A673 (cell line): ENCODE data around the gene TTC39A. TPM values are rescaled to one million over a fixed set of nuclear protein-coding genes. Genes with fewer than 3 reads are reported as not detected.

Experiments
- BruUV-seq: library from RNA; stranded (reverse); fragments of 400-500 nt; replicated peaks from 2 replicates; lab custom pipeline; 2021; lab: Mats Ljungman, UMichigan
- CTCF ChIA-PET: fragments of 300-600 bp; sonication (Branson Sonifier 250); formaldehyde crosslinking; loops from one replicate; lab custom pipeline; 2022; ENCODE audit warnings: antibody characterized with exemption; lab: Charles Lee
- POLR2A ChIA-PET: fragments of 300-600 bp; sonication (Branson Sonifier 250); formaldehyde crosslinking; loops from one replicate; lab custom pipeline; 2022; ENCODE audit warnings: antibody characterized with exemption; ENCODE audit not compliant: low non-redundant PET; lab: Charles Lee
- DNase-seq: peaks from one replicate; pipeline ENCODE4 v3.0.0-alpha.2; 2015; ENCODE audit warnings: low spot score
- H3K27ac ChIP-seq: fragments of 200-600 bp; sonication (generic); 2 replicates; pipeline ENCODE4 v1.5.1; 2016; ENCODE audit warnings: mixed run types, low read depth, mild to moderate bottlenecking, mixed read lengths, antibody characterized with exemption, low read length; ENCODE audit not compliant: poor library complexity, severe bottlenecking
- H3K27me3 ChIP-seq: fragments of 200-600 bp; sonication (generic); replicated peaks from 2 replicates; pipeline ENCODE4 v1.6.1; 2017; ENCODE audit warnings: mixed run types, low read depth, mild to moderate bottlenecking, mixed read lengths, antibody characterized with exemption, low read length; ENCODE audit not compliant: insufficient read depth, poor library complexity
- H3K36me3 ChIP-seq: fragments of 200-600 bp; sonication (generic); 2 replicates; pipeline ENCODE4 v1.6.1; 2016; ENCODE audit warnings: mixed run types, mild to moderate bottlenecking, mixed read lengths, antibody characterized with exemption, low read length; ENCODE audit not compliant: insufficient read depth, poor library complexity, severe bottlenecking
- H3K4me1 ChIP-seq: fragments of 200-600 bp; sonication (generic); 2 replicates; pipeline ENCODE4 v1.6.1; 2017; ENCODE audit warnings: mixed run types, mild to moderate bottlenecking, mixed read lengths, antibody characterized with exemption, low read length; ENCODE audit not compliant: insufficient read depth, poor library complexity, severe bottlenecking
- H3K4me3 ChIP-seq: fragments of 200-600 bp; sonication (generic); 2 replicates; pipeline ENCODE4 v1.5.1; 2016; ENCODE audit warnings: low read depth, mixed run types, mild to moderate bottlenecking, mixed read lengths, low read length; ENCODE audit not compliant: poor library complexity, severe bottlenecking
- H3K9me3 ChIP-seq: fragments of 200-600 bp; sonication (generic); 2 replicates; pipeline ENCODE4 v1.6.1; 2016; ENCODE audit warnings: mixed run types, low read depth, mild to moderate bottlenecking, mixed read lengths, antibody characterized with exemption, low read length; ENCODE audit not compliant: poor library complexity, severe bottlenecking
- CTCF ChIP-seq: fragments of 300-800, 200-600 bp; sonication (generic); conservative IDR thresholded peaks from 2 replicates; pipeline ENCODE4 v1.5.1; 2017; ENCODE audit warnings: low read depth, mild to moderate bottlenecking, antibody characterized with exemption, low read length, moderate library complexity, mixed read lengths
- EZH2 ChIP-seq: fragments of 200-600 bp; sonication (generic); IDR thresholded peaks from 2 replicates; pipeline ENCODE4 v1.6.1; 2017; ENCODE audit warnings: borderline replicate concordance, low read depth, mild to moderate bottlenecking, mixed read lengths, antibody characterized with exemption, low read length; ENCODE audit not compliant: poor library complexity, severe bottlenecking
- intact Hi-C: fragments of 100-400 bp; cut with micrococcal nuclease; formaldehyde crosslinking; loops from one replicate; pipeline ENCODE4 v1.10.0; 2022; ENCODE audit not compliant: unreplicated experiment
- total RNA-seq: library from RNA; stranded (reverse); gene quantifications from 2 replicates; pipeline ENCODE4 v1.2.3, GENCODE V29; 2021

The TTC39A gene
- total RNA-seq, 1 experiment from 2014 or later = 3.1 TPM

- H3K4me3 ChIP-seq = no peak overlapping the region
- ChIA-PET POLR2A (no interaction called here), CTCF (no interaction called here)
- H3K36me3 ChIP-seq = no peaks in the 10 kb centered on the region
- no peaks in the 10 kb centered on the region for H3K9me3 ChIP-seq
- peaks cover 5% of the 10 kb centered on the region for H3K4me1 ChIP-seq
- H3K27me3 ChIP-seq = no peaks in the 10 kb centered on the region
- no TSS peak for BruUV-seq
- DNase-seq = no peak
- intact Hi-C loops = no loop called here
- H3K27ac ChIP-seq = no peak overlapping the region
- TF ChIP-seq CTCF = no peak
- TF ChIP-seq EZH2 = no peak
These were observed 25.0 kb downstream of the TTC39A start for GRCh38 chr1:51305371-51305823.

- TF ChIP-seq CTCF (no peak), EZH2 (no peak)
- Histone ChIP-seq H3K4me1 (peaks cover 5% of the 10 kb centered on the region), H3K9me3 (no peaks in the 10 kb centered on the region), H3K36me3 (no peaks in the 10 kb centered on the region), H3K27me3 (no peaks in the 10 kb centered on the region), H3K4me3 (no peak overlapping the region), H3K27ac (no peak overlapping the region)
- POLR2A ChIA-PET = no interaction called here
- intact Hi-C loops = no loop called here
- no TSS peak for BruUV-seq
- no peak for DNase-seq
- CTCF ChIA-PET = no interaction called here
These were observed 26.0 kb downstream of the TTC39A start for GRCh38 chr1:51304360-51304759.

- H3K4me1 ChIP-seq = peaks cover 5% of the 10 kb centered on the region
- no TSS peak for BruUV-seq
- H3K4me3 ChIP-seq = no peak overlapping the region
- ChIA-PET CTCF (no interaction called here), POLR2A (no interaction called here)
- no peak for TF ChIP-seq EZH2
- TF ChIP-seq CTCF = no peak
- no peaks in the 10 kb centered on the region for H3K9me3 ChIP-seq
- H3K27ac ChIP-seq = no peak overlapping the region
- intact Hi-C loops = no loop called here
- no peaks in the 10 kb centered on the region for H3K27me3 ChIP-seq
- no peak for DNase-seq
- no peaks in the 10 kb centered on the region for H3K36me3 ChIP-seq
These were observed 26.6 kb downstream of the TTC39A start for GRCh38 chr1:51303751-51304251.
